DND-41 (cell line): ENCODE measurements around the gene EHMT1.

Source experiments
- ATAC-seq: fragments of 200-7000 bp; cut with Tn5 transposase; 3 replicates; pipeline ENCODE4 v1.9.1; 2021; ENCODE audit warnings: low read depth; ENCODE audit not compliant: insufficient read depth
- DNase-seq: peaks from one replicate; pipeline ENCODE4 v3.0.0-alpha.2; 2020
- H2AFZ ChIP-seq: 2 replicates; pipeline ENCODE4 v1.6.0; 2012; ENCODE audit warnings: low read depth, low read length
- H3K27ac ChIP-seq: 2 replicates; pipeline ENCODE4 v1.5.1; 2012; ENCODE audit warnings: low read length, inconsistent platforms
- H3K27me3 ChIP-seq: fragments of 200-600 bp; sonication (generic); 2 replicates; pipeline ENCODE4 v1.6.0; 2012; ENCODE audit warnings: low read length, mild to moderate bottlenecking, inconsistent platforms; ENCODE audit not compliant: insufficient read depth, poor library complexity
- H3K36me3 ChIP-seq: 2 replicates; pipeline ENCODE4 v1.5.1; 2012; ENCODE audit warnings: low read length, inconsistent platforms; ENCODE audit not compliant: insufficient read depth
- H3K4me1 ChIP-seq: 2 replicates; pipeline ENCODE4 v1.5.1; 2012; ENCODE audit warnings: mild to moderate bottlenecking, low read length; ENCODE audit not compliant: insufficient read depth
- H3K4me2 ChIP-seq: 2 replicates; pipeline ENCODE4 v1.6.0; 2012; ENCODE audit warnings: mild to moderate bottlenecking, moderate library complexity, low read length, inconsistent platforms; ENCODE audit not compliant: insufficient read depth
- H3K4me3 ChIP-seq, 2 experiments: fragments of 200-600 bp in 1 of 2; shearing (Covaris generic) in 1 of 2; 2 replicates each; pipeline ENCODE4 v1.5.1; 2012 to 2016; ENCODE audit warnings: inconsistent platforms in 2 of 2, low read length in 2 of 2, mild to moderate bottlenecking in 2 of 2, low read depth in 1 of 2, moderate library complexity in 1 of 2
- H3K79me2 ChIP-seq: 2 replicates; pipeline ENCODE4 v1.6.0; 2012; ENCODE audit warnings: low read length, inconsistent platforms; ENCODE audit not compliant: insufficient read depth
- H3K9ac ChIP-seq: 2 replicates; pipeline ENCODE4 v1.6.0; 2012; ENCODE audit warnings: low read depth, mild to moderate bottlenecking, inconsistent platforms, low read length, moderate library complexity
- H3K9me3 ChIP-seq: 2 replicates; pipeline ENCODE4 v1.5.1; 2012; ENCODE audit warnings: low read length, moderate library complexity, mild to moderate bottlenecking, inconsistent platforms; ENCODE audit not compliant: insufficient read depth, severe bottlenecking
- H4K20me1 ChIP-seq: 2 replicates; pipeline ENCODE4 v1.6.0; 2012; ENCODE audit warnings: low read length; ENCODE audit not compliant: insufficient read depth
- CTCF ChIP-seq: IDR thresholded peaks from 2 replicates; pipeline ENCODE4 v1.5.1; 2012; ENCODE audit warnings: borderline replicate concordance, low read length, moderate library complexity, mild to moderate bottlenecking; ENCODE audit not compliant: poor library complexity, severe bottlenecking; ENCODE audit errors: extremely low read depth
- EZH2 ChIP-seq: IDR thresholded peaks from 3 replicates; pipeline ENCODE4 v1.6.1; 2012; ENCODE audit warnings: borderline replicate concordance, low read depth, mild to moderate bottlenecking, moderate library complexity, low read length, inconsistent platforms; ENCODE audit not compliant: severe bottlenecking

EHMT1 gene

GRCh38 chr9:137619240-137620047 lies 639 bp downstream of the EHMT1 start:
- peak overlapping the region; percentile 92 to 97 for H3K4me3 ChIP-seq
- H3K4me1 ChIP-seq: peaks cover 38% of the 10 kb centered on the region
- peak overlapping the region; percentile 81 for H3K9ac ChIP-seq
- peak overlapping the region; percentile 68 for H2AFZ ChIP-seq
- DNase-seq (peak; percentile 42), ATAC-seq (peak; percentile 43)
- H3K27ac ChIP-seq: peak overlapping the region; percentile 35
- H3K79me2 ChIP-seq: peaks cover 79% of the 10 kb centered on the region
- H3K4me2 ChIP-seq: peak overlapping the region; percentile 74
- no peaks in the 10 kb centered on the region for H3K27me3 ChIP-seq
- peaks cover 37% of the 10 kb centered on the region for H4K20me1 ChIP-seq
- TF ChIP-seq CTCF (no peak), EZH2 (no peak)
- H3K36me3 ChIP-seq: peaks cover 46% of the 10 kb centered on the region
- no peaks in the 10 kb centered on the region for H3K9me3 ChIP-seq

GRCh38 chr9:137620048-137620405 lies 1.2 kb downstream of the EHMT1 start:
- H4K20me1 ChIP-seq: peaks cover 38% of the 10 kb centered on the region
- ATAC-seq (no peak), DNase-seq (no peak)
- peak overlapping the region; percentile 81 for H3K9ac ChIP-seq
- H3K4me3 ChIP-seq: peak overlapping the region; percentile 92 to 97
- no peaks in the 10 kb centered on the region for H3K9me3 ChIP-seq
- no peak overlapping the region for H2AFZ ChIP-seq
- H3K4me2 ChIP-seq: peak overlapping the region; percentile 74
- H3K27ac ChIP-seq: peak overlapping the region; percentile 35; the same call in 1 of the 2 replicates
- peaks cover 83% of the 10 kb centered on the region for H3K79me2 ChIP-seq
- peaks cover 39% of the 10 kb centered on the region for H3K4me1 ChIP-seq
- peaks cover 40% of the 10 kb centered on the region for H3K36me3 ChIP-seq
- H3K27me3 ChIP-seq: no peaks in the 10 kb centered on the region
- no peak for TF ChIP-seq EZH2
- TF ChIP-seq CTCF: no peak

GRCh38 chr9:137620581-137620980 lies 1.8 kb downstream of the EHMT1 start:
- no peak overlapping the region for H3K27ac ChIP-seq
- H3K4me1 ChIP-seq: peaks cover 41% of the 10 kb centered on the region
- peak overlapping the region in 1 of 2 experiments; percentile 92; a peak in 1 of 4 replicates for H3K4me3 ChIP-seq
- TF ChIP-seq EZH2 (no peak), CTCF (no peak)
- H3K9ac ChIP-seq: peak overlapping the region; percentile 81; the same call in 1 of the 2 replicates
- H3K4me2 ChIP-seq: peak overlapping the region; percentile 74
- H3K27me3 ChIP-seq: no peaks in the 10 kb centered on the region
- ATAC-seq: no peak
- H3K9me3 ChIP-seq: no peaks in the 10 kb centered on the region
- no peak overlapping the region for H2AFZ ChIP-seq
- no peak for DNase-seq
- peaks cover 38% of the 10 kb centered on the region for H4K20me1 ChIP-seq
- peaks cover 35% of the 10 kb centered on the region for H3K36me3 ChIP-seq
- peaks cover 87% of the 10 kb centered on the region for H3K79me2 ChIP-seq
